ENCODE data around the gene BFSP1. TPM values are rescaled to one million over a fixed set of nuclear protein-coding genes. Genes with fewer than 3 reads are reported as not detected.

The BFSP1 gene
- 4.0 to 6.0 TPM (median 4.6 TPM) in 5 replicates for total RNA-seq (2022; extraction: Qiagen RNA extraction; ENCODE audit: low read depth)

GRCh38 chr20:17530716-17531664, at the start of gene BFSP1:
Gene BFSP1, minus strand, starts transcription at chr20:17531379. Its CDS starts 50 bp downstream, at chr20:17531329.

GRCh38 chr20:17569616-17570346, 38.6 kb upstream of the BFSP1 start, which contains the start of gene DSTN:
Gene DSTN, plus strand, starts transcription at chr20:17570075. Its CDS starts 134 bp downstream, at chr20:17570209.

Other genes with a start within 250 kb of the BFSP1 start
- 431 to 919 TPM (median 699 TPM) in 5 replicates for gene DSTN, start 38.7 kb upstream of the BFSP1 start, total RNA-seq (2022; extraction: Qiagen RNA extraction; ENCODE audit: low read depth)
- 89.5 to 102 TPM (median 101 TPM) in 5 replicates for gene RRBP1, start 150.9 kb upstream of the BFSP1 start, total RNA-seq (2022; extraction: Qiagen RNA extraction; ENCODE audit: low read depth)
- not detected in 5 replicates for gene BANF2, start 168.6 kb upstream of the BFSP1 start, total RNA-seq (2022; extraction: Qiagen RNA extraction; ENCODE audit: low read depth)

Data from A549 treated with RU486 at 1 μM for 4 hours (cell line).